ENCODE measurements around the gene DDX42.
"Not testable (repeated sequence)": the region's sequence is repeated elsewhere in the genome, so short reads cannot be mapped to it uniquely, and the experiment has no call there.

DDX42 gene

GRCh38 chr17:63853260-63853659 lies 79.3 kb downstream of the DDX42 start:
- H3K27me3 Mint-ChIP-seq = no peaks in the 10 kb centered on the region
- H3K4me3 Mint-ChIP-seq = no peak overlapping the region
- no peaks in the 10 kb centered on the region for H3K36me3 Mint-ChIP-seq
- ATAC-seq = no peak
- H3K4me1 Mint-ChIP-seq = peaks cover 10% of the 10 kb centered on the region
- H3K27ac Mint-ChIP-seq = no peak overlapping the region
- H3K9me3 Mint-ChIP-seq = peaks cover 4% of the 10 kb centered on the region

- no peak overlapping the region for H3K27ac Mint-ChIP-seq
- no peak for ATAC-seq
- H3K9me3 Mint-ChIP-seq = no peaks in the 10 kb centered on the region
- no peaks in the 10 kb centered on the region for H3K36me3 Mint-ChIP-seq
- H3K4me1 Mint-ChIP-seq = no peaks in the 10 kb centered on the region
- peaks cover 7% of the 10 kb centered on the region for H3K27me3 Mint-ChIP-seq
- H3K4me3 Mint-ChIP-seq = no peak overlapping the region
These were observed 80.7 kb downstream of the DDX42 start for GRCh38 chr17:63854709-63855108.

- no peaks in the 10 kb centered on the region for H3K9me3 Mint-ChIP-seq
- H3K4me1 Mint-ChIP-seq = no peaks in the 10 kb centered on the region
- H3K36me3 Mint-ChIP-seq = no peaks in the 10 kb centered on the region
- H3K27me3 Mint-ChIP-seq = peaks cover 11% of the 10 kb centered on the region
- no peak overlapping the region for H3K27ac Mint-ChIP-seq
- no peak for ATAC-seq
- H3K4me3 Mint-ChIP-seq = no peak overlapping the region
These were observed 81.2 kb downstream of the DDX42 start for GRCh38 chr17:63855185-63855584.

- H3K36me3 Mint-ChIP-seq, H3K27ac Mint-ChIP-seq, H3K4me1 Mint-ChIP-seq, ATAC-seq, H3K4me3 Mint-ChIP-seq, H3K9me3 Mint-ChIP-seq: not testable (repeated sequence)
- peaks cover 20% of the 10 kb centered on the region for H3K27me3 Mint-ChIP-seq
These were observed 82.5 kb downstream of the DDX42 start for GRCh38 chr17:63856425-63856824.

- Mint-ChIP-seq H3K36me3 (no peaks in the 10 kb centered on the region), H3K27me3 (peaks cover 20% of the 10 kb centered on the region), H3K9me3 (no peaks in the 10 kb centered on the region), H3K4me3 (no peak overlapping the region), H3K27ac (no peak overlapping the region), H3K4me1 (no peaks in the 10 kb centered on the region)
- no peak for ATAC-seq
These were observed 85.3 kb downstream of the DDX42 start for GRCh38 chr17:63859257-63859656.

GRCh38 chr17:63866625-63867024 lies 92.7 kb downstream of the DDX42 start:
- H3K27ac Mint-ChIP-seq = peak overlapping the region; percentile 67
- H3K36me3 Mint-ChIP-seq, H3K9me3 Mint-ChIP-seq, H3K4me1 Mint-ChIP-seq, ATAC-seq, H3K27me3 Mint-ChIP-seq, H3K4me3 Mint-ChIP-seq: not testable (repeated sequence)
